K562 (cell line): Measurements from ENCODE around the gene SPTLC2. TPM values are rescaled to one million over a fixed set of nuclear protein-coding genes. Genes with fewer than 3 reads are reported as not detected.

ENCODE experiments used
- ATAC-seq: fragments of 200-7000 bp; cut with Tn5 transposase; 3 replicates; pipeline ENCODE4 v1.9.1; 2020; ENCODE audit warnings: moderate library complexity
- BruUV-seq: library from RNA; stranded (reverse); fragments of 400-500 nt; replicated peaks from 2 replicates; lab custom pipeline; 2021; lab: Mats Ljungman, UMichigan
- CTCF ChIA-PET: fragments of 300-600 bp; formaldehyde crosslinking; extraction: SDS; loops from one replicate; lab custom pipeline; 2021; ENCODE audit warnings: low intra/inter-chr PET ratio; lab: Yijun Ruan, JAX
- POLR2A ChIA-PET: fragments of 300-600, 350-650 bp; sonication (Branson Sonifier 250); formaldehyde crosslinking; extraction: SDS; loops from one replicate; lab custom pipeline; 2021; ENCODE audit warnings: antibody characterized with exemption, inconsistent platforms; lab: Yijun Ruan, JAX
- DNase-seq, 4 experiments: peaks; one replicate each; pipeline versions ENCODE4 v3.0.0 to v3.0.0-alpha.2; 2011 to 2018; ENCODE audit warnings: low spot score in 3 of 4, mixed read lengths in 3 of 4; ENCODE audit errors: extremely low read depth in 1 of 4
- FAIRE-seq: peaks from 2 replicates; lab custom pipeline; 2011; peaks lifted over from hg19 to GRCh38; lab: Jason Lieb, UNC
- H2AFZ ChIP-seq: 2 replicates; pipeline ENCODE4 v1.6.0; 2011; ENCODE audit warnings: low read depth, low read length, control low read depth, inconsistent platforms
- H3K27ac ChIP-seq: fragments of 200-600 bp; 3 replicates; pipeline ENCODE4 v1.8.0; 2011; ENCODE audit warnings: low read depth, mild to moderate bottlenecking, control low read depth, inconsistent platforms, low read length, moderate library complexity, mixed read lengths; ENCODE audit errors: extremely low read depth
- H3K27me3 ChIP-seq, 2 experiments: fragments of 300-600 bp in 1 of 2; 2 replicates in 1 of 2; 3 replicates in 1 of 2; pipeline versions ENCODE4 v1.6.0 to v1.8.0; 2011; ENCODE audit warnings: inconsistent platforms in 2 of 2, low read length in 2 of 2, mild to moderate bottlenecking in 1 of 2, mixed read lengths in 1 of 2, moderate library complexity in 1 of 2; ENCODE audit not compliant: control insufficient read depth in 2 of 2, insufficient read depth in 2 of 2
- H3K36me3 ChIP-seq: fragments of 300-600 bp; 3 replicates; pipeline ENCODE4 v1.8.0; 2011; ENCODE audit warnings: mild to moderate bottlenecking, low read length, inconsistent platforms; ENCODE audit not compliant: control insufficient read depth, insufficient read depth
- H3K4me1 ChIP-seq, 2 experiments: fragments of 200-600 bp in 1 of 2; replicated peaks in 1 of 2; 2 replicates in 1 of 2; 3 replicates in 1 of 2; pipeline versions ENCODE4 v1.5.1 to v1.8.0; 2011; ENCODE audit warnings: inconsistent platforms in 2 of 2, low read length in 2 of 2, mild to moderate bottlenecking in 1 of 2, mixed read lengths in 1 of 2, moderate library complexity in 1 of 2; ENCODE audit not compliant: control insufficient read depth in 2 of 2, insufficient read depth in 2 of 2
- H3K4me2 ChIP-seq: 2 replicates; pipeline ENCODE4 v1.6.1; 2011; ENCODE audit warnings: low read length, control low read depth, inconsistent platforms, mixed read lengths; ENCODE audit not compliant: insufficient read depth
- H3K4me3 ChIP-seq: fragments of 200-600 bp; sonication (generic), shearing (Covaris generic); 2 replicates; pipeline ENCODE4 v1.5.1; 2016; ENCODE audit warnings: control low read depth, inconsistent platforms
- H3K79me2 ChIP-seq: fragments of 200-600 bp; 3 replicates; pipeline ENCODE4 v1.8.0; 2011; ENCODE audit warnings: low read length, inconsistent platforms; ENCODE audit not compliant: control insufficient read depth, insufficient read depth
- H3K9ac ChIP-seq, 2 experiments: 2 replicates each; pipeline versions ENCODE4 v1.6.0 to v1.6.1; 2011; ENCODE audit warnings: low read depth in 2 of 2, low read length in 2 of 2, control low read depth in 1 of 2, inconsistent platforms in 1 of 2, mild to moderate bottlenecking in 1 of 2, mixed read lengths in 1 of 2; ENCODE audit not compliant: insufficient read depth in 1 of 2
- H3K9me1 ChIP-seq: one replicate; pipeline ENCODE4 v1.6.0; 2011; ENCODE audit warnings: inconsistent platforms, mild to moderate bottlenecking, low read length, moderate library complexity; ENCODE audit not compliant: control insufficient read depth, insufficient read depth
- H3K9me3 ChIP-seq: replicated peaks from 2 replicates; pipeline ENCODE4 v1.5.1; 2011; ENCODE audit warnings: low read depth, low read length, inconsistent platforms; ENCODE audit not compliant: control insufficient read depth, insufficient read depth
- H4K20me1 ChIP-seq: replicated peaks from 2 replicates; pipeline ENCODE4 v1.6.1; 2011; ENCODE audit warnings: low read length, inconsistent platforms, mixed read lengths; ENCODE audit not compliant: control insufficient read depth, insufficient read depth
- ARHGAP35 ChIP-seq: fragments of 450-650 bp; IDR thresholded peaks from 2 replicates; pipeline ENCODE4 v1.6.1; 2018; ENCODE audit not compliant: partially characterized antibody
- ARID1B ChIP-seq: fragments of 450-650 bp; IDR thresholded peaks from 2 replicates; pipeline ENCODE4 v1.6.1; 2016; ENCODE audit warnings: antibody characterized with exemption, mild to moderate bottlenecking, inconsistent platforms
- CBFA2T3 ChIP-seq: fragments of 450-650 bp; IDR thresholded peaks from 2 replicates; pipeline ENCODE4 v1.6.1; 2017
- DPF2 ChIP-seq: fragments of 450-650 bp; IDR thresholded peaks from 2 replicates; pipeline ENCODE4 v1.6.1; 2016
- EGR1 ChIP-seq: fragments of 450-650 bp; conservative IDR thresholded peaks from 2 replicates; pipeline ENCODE4 v1.6.1; 2017; ENCODE audit warnings: mild to moderate bottlenecking
- SRSF7 ChIP-seq: fragments of 200-400 bp; formaldehyde crosslinking; optimal IDR thresholded peaks from 2 replicates; pipeline ENCODE3; 2017; ENCODE audit warnings: mild to moderate bottlenecking, low read depth, low read length
- ZBTB12 ChIP-seq: fragments of 250-450 bp; sonication (Bioruptor Pico); IDR thresholded peaks from 2 replicates; pipeline ENCODE4 v1.4.0; 2020
- ZNF140 ChIP-seq: fragments of 250-450 bp; sonication (Bioruptor Pico); IDR thresholded peaks from 2 replicates; pipeline ENCODE4 v1.8.0; 2021; ENCODE audit warnings: moderate library complexity, mild to moderate bottlenecking, inconsistent platforms
- WGBS: fragments of 100-300 bp; shearing (Covaris generic); methylation state at CpG from one replicate; pipeline ENCODE4 v1.1.6; 2016; ENCODE audit warnings: low coverage, mixed read lengths; ENCODE audit not compliant: insufficient coverage; ENCODE audit errors: missing lambda C conversion rate; 5-methylcytosine and 5-hydroxymethylcytosine counted together
- in situ Hi-C: fragments of 300-500 bp; cut with MboI; formaldehyde crosslinking; loops from 4 replicates; pipeline ENCODE4 v1.15.0; 2018; ENCODE audit warnings: inconsistent platforms, mixed read lengths
- intact Hi-C: fragments of 100-400 bp; cut with micrococcal nuclease; formaldehyde crosslinking; loops from 2 replicates; pipeline ENCODE4 v1.14.2; 2022
- polyA plus RNA-seq, 8 experiments: library from polyadenylated mRNA; depleted of rRNA in 4 of 8; stranded (reverse) in 5 of 8; unstranded in 3 of 8; fragments of >200 nt; fragmentation: Nextera tagmentation in 2 of 8; fragmentation: Illumina TruSeq in 1 of 8; extraction: Ambion mirVana in 2 of 8; extraction: Trizol in 1 of 8; gene quantifications; 2 replicates each; pipeline versions ENCODE4 v1.2.1 to v1.2.3, GENCODE V29; 2011 to 2014; ENCODE audit warnings: inconsistent platforms in 1 of 8, missing spikeins in 1 of 8
- total RNA-seq, 7 experiments: library from RNA; depleted of rRNA in 6 of 7; stranded (reverse); fragments of >200 nt in 6 of 7; fragmentation: Illumina TruSeq in 2 of 7; extraction: Trizol in 2 of 7; gene quantifications; 2 replicates each; pipeline versions ENCODE4 v1.2.1 to v1.2.3, GENCODE V29; 2011 to 2021; ENCODE audit warnings: low replicate concordance in 1 of 7
- TF ChIP-seq, protein P1 (sequence below): sonication (generic); formaldehyde crosslinking; IDR thresholded peaks from 2 replicates; pipeline ENCODE4 v1.8.1; 2023; ENCODE audit warnings: mild to moderate bottlenecking, missing genetic modification reagents
- TF ChIP-seq, protein P2 (sequence below): fragments of 450-650 bp; IDR thresholded peaks from 2 replicates; pipeline ENCODE4 v1.6.1; 2016; ENCODE audit warnings: antibody characterized with exemption

The SPTLC2 gene
- total and polyA plus RNA-seq, 9 of the 15 experiments (the other 6 are each of a cell fraction or from before 2014, with no cell fraction given) = 4.5 to 30.4 (median 14.0) TPM

DNA sequence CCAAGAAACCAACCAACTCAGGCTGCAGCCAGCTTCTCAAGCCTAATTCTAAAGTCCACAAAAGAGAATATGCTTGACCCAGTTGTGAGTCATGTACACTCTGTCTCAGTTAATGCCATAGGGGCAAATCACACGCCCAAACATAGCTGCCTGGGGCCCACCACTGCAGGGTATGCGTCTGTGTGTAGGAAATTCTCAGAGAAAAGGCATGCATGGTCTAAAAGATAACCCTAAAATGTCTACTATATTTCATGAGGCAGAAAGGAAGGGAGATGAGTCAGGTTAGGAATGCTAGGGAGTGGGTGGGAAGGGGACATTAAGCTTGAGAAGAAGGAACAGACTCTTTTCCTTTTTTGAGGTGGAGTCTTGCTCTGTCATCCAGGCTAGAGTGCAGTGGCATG lies 22.3 kb upstream of the SPTLC2 start:
- ATAC-seq (no peak), FAIRE-seq (no peak), DNase-seq (peak in 1 of 4 experiments; percentile 44)
- Histone ChIP-seq H3K36me3 (no peaks in the 10 kb centered on the region), H3K4me1 (peaks cover 6 to 9% of the 10 kb centered on the region in 2 experiments; a peak in 3 of 5 replicates), H3K27me3 (no peaks in the 10 kb centered on the region), H3K9ac (no peak overlapping the region), H3K4me3 (no peak overlapping the region), H3K79me2 (no peaks in the 10 kb centered on the region), H3K9me3 (no peaks in the 10 kb centered on the region), H3K4me2 (no peak overlapping the region), H2AFZ (no peak overlapping the region), H3K27ac (peak overlapping the region; percentile 19; the same call in 1 of the 3 replicates), H3K9me1 (no peaks in the 10 kb centered on the region), H4K20me1 (no peaks in the 10 kb centered on the region)
- BruUV-seq = no TSS peak
- 0% methylated on average over 2 of the region's 2 CpGs for WGBS
- intact Hi-C loops (no loop called here), in situ Hi-C loops (no loop called here)
- ChIA-PET CTCF (no interaction called here), POLR2A (no interaction called here)
- peak; percentile 34; the same call in 1 of the 2 replicates for TF ChIP-seq ARID1B
- TF ChIP-seq ZNF140 = no peak
- TF ChIP-seq ZBTB12 (CRISPR knock-in tag) = no peak
- peak; percentile 65 for TF ChIP-seq EGR1
- peak; percentile 60 for TF ChIP-seq CBFA2T3
- TF ChIP-seq, protein P1, sequence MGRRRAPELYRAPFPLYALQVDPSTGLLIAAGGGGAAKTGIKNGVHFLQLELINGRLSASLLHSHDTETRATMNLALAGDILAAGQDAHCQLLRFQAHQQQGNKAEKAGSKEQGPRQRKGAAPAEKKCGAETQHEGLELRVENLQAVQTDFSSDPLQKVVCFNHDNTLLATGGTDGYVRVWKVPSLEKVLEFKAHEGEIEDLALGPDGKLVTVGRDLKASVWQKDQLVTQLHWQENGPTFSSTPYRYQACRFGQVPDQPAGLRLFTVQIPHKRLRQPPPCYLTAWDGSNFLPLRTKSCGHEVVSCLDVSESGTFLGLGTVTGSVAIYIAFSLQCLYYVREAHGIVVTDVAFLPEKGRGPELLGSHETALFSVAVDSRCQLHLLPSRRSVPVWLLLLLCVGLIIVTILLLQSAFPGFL = no peak
- no peak for TF ChIP-seq ARHGAP35
- TF ChIP-seq SRSF7 = no peak
- TF ChIP-seq, protein P2, sequence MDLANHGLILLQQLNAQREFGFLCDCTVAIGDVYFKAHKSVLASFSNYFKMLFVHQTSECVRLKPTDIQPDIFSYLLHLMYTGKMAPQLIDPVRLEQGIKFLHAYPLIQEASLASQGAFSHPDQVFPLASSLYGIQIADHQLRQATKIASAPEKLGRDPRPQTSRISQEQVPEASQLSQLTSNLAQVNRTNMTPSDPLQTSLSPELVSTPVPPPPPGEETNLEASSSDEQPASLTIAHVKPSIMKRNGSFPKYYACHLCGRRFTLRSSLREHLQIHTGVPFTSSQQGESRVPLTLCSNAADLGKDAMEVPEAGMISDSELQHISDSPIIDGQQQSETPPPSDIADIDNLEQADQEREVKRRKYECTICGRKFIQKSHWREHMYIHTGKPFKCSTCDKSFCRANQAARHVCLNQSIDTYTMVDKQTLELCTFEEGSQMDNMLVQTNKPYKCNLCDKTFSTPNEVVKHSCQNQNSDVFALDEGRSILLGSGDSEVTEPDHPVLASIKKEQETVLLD = no peak
- 0 out of 2 replicates have a peak, but pooled peaks have one; percentile 13 for TF ChIP-seq DPF2
